Endothelial cell of umbilical vein (primary cell): ENCODE data around the gene AHCY. TPM values are rescaled to one million over a fixed set of nuclear protein-coding genes. Genes with fewer than 3 reads are reported as not detected.

ENCODE experiments used
- BruUV-seq: library from RNA; stranded (reverse); fragments of 400-500 nt; replicated peaks from 2 replicates; lab custom pipeline; 2021; lab: Mats Ljungman, UMichigan
- CTCF ChIA-PET: fragments of 300-600, 350-600 bp; sonication (Branson Sonifier 250); formaldehyde crosslinking; loops from one replicate; lab custom pipeline; 2021; ENCODE audit warnings: antibody characterized with exemption, inconsistent platforms; lab: Charles Lee
- POLR2A ChIA-PET: fragments of 300-600, 350-600 bp; sonication (Branson Sonifier 250); formaldehyde crosslinking; loops from one replicate; lab custom pipeline; 2021; ENCODE audit warnings: antibody characterized with exemption, inconsistent platforms; lab: Charles Lee
- DNase-seq: peaks from one replicate; pipeline ENCODE4 v3.0.0-alpha.2; 2011; ENCODE audit warnings: low read depth, low spot score
- FAIRE-seq: peaks from 2 replicates; lab custom pipeline; 2011; peaks lifted over from hg19 to GRCh38; lab: Jason Lieb, UNC
- H2AFZ ChIP-seq: 2 replicates; pipeline ENCODE4 v1.6.0; 2012; ENCODE audit warnings: low read depth, low read length, control low read depth, inconsistent platforms
- H3K27ac ChIP-seq: 2 replicates; pipeline ENCODE4 v1.5.1; 2011; ENCODE audit warnings: low read depth, mild to moderate bottlenecking, control low read depth, low read length, moderate library complexity; ENCODE audit not compliant: insufficient read depth
- H3K27me3 ChIP-seq, 2 experiments: 2 replicates each; pipeline versions ENCODE4 v1.6.0 to v1.6.1; 2011; ENCODE audit warnings: low read length in 2 of 2, mixed read lengths in 1 of 2; ENCODE audit not compliant: control insufficient read depth in 2 of 2, insufficient read depth in 2 of 2
- H3K36me3 ChIP-seq, 2 experiments: 2 replicates in 1 of 2; 3 replicates in 1 of 2; pipeline ENCODE4 v1.5.1; 2011; ENCODE audit warnings: low read length in 2 of 2, mild to moderate bottlenecking in 1 of 2, moderate library complexity in 1 of 2; ENCODE audit not compliant: control insufficient read depth in 2 of 2, insufficient read depth in 2 of 2; ENCODE audit errors: extremely low read depth in 1 of 2
- H3K4me1 ChIP-seq: 3 replicates; pipeline ENCODE4 v1.5.1; 2011; ENCODE audit warnings: mild to moderate bottlenecking, low read length; ENCODE audit not compliant: control insufficient read depth, insufficient read depth; ENCODE audit errors: extremely low read depth
- H3K4me2 ChIP-seq: 2 replicates; pipeline ENCODE4 v1.6.1; 2011; ENCODE audit warnings: low read length, control low read depth, mixed read lengths; ENCODE audit not compliant: insufficient read depth
- H3K4me3 ChIP-seq, 3 experiments: fragments of 200-600 bp in 1 of 3; sonication (generic), shearing (Covaris generic) in 1 of 3; replicated peaks in 1 of 3; 2 replicates each; pipeline ENCODE4 v1.5.1; 2011 to 2016; ENCODE audit warnings: control low read depth in 3 of 3, low read length in 3 of 3, mild to moderate bottlenecking in 2 of 3, inconsistent platforms in 1 of 3, low read depth in 1 of 3, moderate library complexity in 1 of 3; ENCODE audit not compliant: insufficient read depth in 1 of 3
- H3K79me2 ChIP-seq: 2 replicates; pipeline ENCODE4 v1.6.0; 2012; ENCODE audit warnings: low read length, inconsistent platforms; ENCODE audit not compliant: control insufficient read depth, insufficient read depth
- H3K9ac ChIP-seq: replicated peaks from 2 replicates; pipeline ENCODE3; 2011; ENCODE audit warnings: low read length, control low read depth; ENCODE audit not compliant: insufficient read depth; ENCODE audit errors: extremely low read depth
- H3K9me1 ChIP-seq: replicated peaks from 3 replicates; pipeline ENCODE4 v1.6.0; 2011; ENCODE audit warnings: mild to moderate bottlenecking, low read length; ENCODE audit not compliant: control insufficient read depth, insufficient read depth; ENCODE audit errors: extremely low read depth
- H3K9me3 ChIP-seq: replicated peaks from 2 replicates; pipeline ENCODE4 v1.5.1; 2012; ENCODE audit warnings: low read length, inconsistent platforms; ENCODE audit not compliant: control insufficient read depth, insufficient read depth
- H4K20me1 ChIP-seq: replicated peaks from 2 replicates; pipeline ENCODE3; 2011; ENCODE audit warnings: mild to moderate bottlenecking, low read length; ENCODE audit not compliant: control insufficient read depth, insufficient read depth; ENCODE audit errors: extremely low read depth
- CTCF ChIP-seq, 2 donors: IDR thresholded peaks; 1 replicate in 1 of 2; 2 replicates in 1 of 2; pipeline ENCODE4 v1.5.1; 2011; ENCODE audit warnings: low read length in 2 of 2, mild to moderate bottlenecking in 2 of 2, moderate library complexity in 2 of 2, control low read depth in 1 of 2, inconsistent platforms in 1 of 2, low read depth in 1 of 2; ENCODE audit not compliant: insufficient read depth in 1 of 2; ENCODE audit errors: extremely low read depth in 1 of 2
- EZH2 ChIP-seq: IDR thresholded peaks from 2 replicates; pipeline ENCODE4 v1.6.1; 2012; ENCODE audit warnings: borderline replicate concordance, low read depth, mild to moderate bottlenecking, moderate library complexity, low read length, inconsistent platforms; ENCODE audit not compliant: severe bottlenecking
- FOS ChIP-seq: IDR thresholded peaks from 2 replicates; pipeline ENCODE4 v1.6.1; 2011; ENCODE audit warnings: mild to moderate bottlenecking, low read length, moderate library complexity, borderline replicate concordance; ENCODE audit not compliant: insufficient read depth
- GATA2 ChIP-seq: IDR thresholded peaks from 2 replicates; pipeline ENCODE4 v1.7.0; 2011; ENCODE audit warnings: low read depth, mild to moderate bottlenecking, moderate library complexity, mixed read lengths, low read length; ENCODE audit not compliant: insufficient read length, insufficient read depth
- JUN ChIP-seq: IDR thresholded peaks from 2 replicates; pipeline ENCODE4 v1.6.1; 2011; ENCODE audit warnings: borderline replicate concordance, low read depth; ENCODE audit not compliant: insufficient read length, insufficient read depth
- MAX ChIP-seq: IDR thresholded peaks from 2 replicates; pipeline ENCODE4 v1.6.1; 2011; ENCODE audit not compliant: insufficient read depth, insufficient read length
- MYC ChIP-seq: IDR thresholded peaks from one replicate; pipeline ENCODE4 v1.6.1; 2011; ENCODE audit warnings: mild to moderate bottlenecking, low read depth, low read length
- POLR2A ChIP-seq: IDR thresholded peaks from 2 replicates; pipeline ENCODE4 v1.6.1; 2012; ENCODE audit warnings: low read depth, mild to moderate bottlenecking, control low read depth, low read length
- POLR2AphosphoS5 ChIP-seq: IDR thresholded peaks from 2 replicates; pipeline ENCODE4 v1.6.1; 2012; ENCODE audit warnings: low read depth, mild to moderate bottlenecking, control low read depth, low read length, moderate library complexity; ENCODE audit not compliant: insufficient read depth
- dilution Hi-C: fragments of 300-500 bp; cut with MboI; formaldehyde crosslinking; loops from one replicate; pipeline ENCODE4 v1.15.0; 2019; ENCODE audit warnings: low sequenced_read_pairs; ENCODE audit not compliant: extremely low pct_ligation_motif_present
- intact Hi-C: fragments of 100-400 bp; cut with micrococcal nuclease; formaldehyde crosslinking; loops from one replicate; pipeline ENCODE4 v1.10.0; 2022
- polyA plus RNA-seq, 4 experiments: library from polyadenylated mRNA; depleted of rRNA in 3 of 4; stranded (reverse) in 3 of 4; unstranded in 1 of 4; fragments of >200 nt; gene quantifications; 2 replicates each; pipeline versions ENCODE4 v1.2.1 to v1.2.3, GENCODE V29; 2011 to 2012; ENCODE audit warnings: missing spikeins in 1 of 4
- total RNA-seq: library from RNA; stranded (reverse); gene quantifications from 2 replicates; pipeline ENCODE4 v1.2.3, GENCODE V29; 2021

Gene AHCY
- total and polyA plus RNA-seq, 2 donors (not counting 3 experiments of a cell fraction or from before 2014, with no cell fraction given), result 94.7 to 168 TPM

GRCh38 chr20:34309691-34310090 is 6.5 kb upstream of the AHCY start:
- POLR2A ChIA-PET, result no interaction called here

GRCh38 chr20:34305333-34306230 is 2.4 kb upstream of the AHCY start:
- H4K20me1 ChIP-seq, result no peaks in the 10 kb centered on the region
- CTCF ChIA-PET, result no interaction called here
- dilution Hi-C loops (no loop called here), intact Hi-C loops (no loop called here)
- H3K79me2 ChIP-seq, result peaks cover 22% of the 10 kb centered on the region
- no peaks in the 10 kb centered on the region for H3K27me3 ChIP-seq
- H3K9me1 ChIP-seq, result no peaks in the 10 kb centered on the region
- H3K27ac ChIP-seq, result no peak overlapping the region
- H2AFZ ChIP-seq, result no peak overlapping the region
- DNase-seq, result no peak
- TF ChIP-seq MAX, result no peak
- no peak for TF ChIP-seq MYC
- TF ChIP-seq CTCF (IDR thresholded peaks at IDR 0.05; ENCODE audit: extremely low read depth in 1 of 2, insufficient read depth in 1 of 2, low read depth in 1 of 2, low read length in 2 of 2), result no peak
- no peak for TF ChIP-seq POLR2A
- no peak for TF ChIP-seq FOS
- TF ChIP-seq JUN, result no peak
- TF ChIP-seq POLR2AphosphoS5, result no peak
- TF ChIP-seq GATA2, result no peak
- TF ChIP-seq EZH2, result no peak
- BruUV-seq, result no TSS peak
- no peak overlapping the region for H3K4me2 ChIP-seq
- H3K4me3 ChIP-seq, result no peak overlapping the region
- H3K9ac ChIP-seq, result no peak overlapping the region
- H3K4me1 ChIP-seq, result peaks cover 8% of the 10 kb centered on the region
- H3K36me3 ChIP-seq, result no peaks in the 10 kb centered on the region
- POLR2A ChIA-PET, result interaction anchor here (0.7 kb wide), 1 partner anchor 156 kb away, joined by 6 read pairs; no protein-coding TSS in a partner anchor
- no peaks in the 10 kb centered on the region for H3K9me3 ChIP-seq
- FAIRE-seq, result no peak

More at GRCh38 chr20:34309691-34310090, 6.5 kb upstream of the AHCY start:
- H3K4me1 ChIP-seq, result peaks cover 9% of the 10 kb centered on the region
- no peaks in the 10 kb centered on the region for H3K36me3 ChIP-seq
- H2AFZ ChIP-seq, result no peak overlapping the region
- no TSS peak for BruUV-seq
- no peak overlapping the region for H3K4me3 ChIP-seq
- H3K27ac ChIP-seq, result no peak overlapping the region
- H3K9me3 ChIP-seq, result no peaks in the 10 kb centered on the region
- intact Hi-C loops, result loop anchor here (5.0 kb wide), 2 partner anchors 103 to 458 kb away; no protein-coding TSS in a partner anchor
- H3K9ac ChIP-seq, result no peak overlapping the region
- CTCF ChIA-PET, result interaction anchor here (1.4 to 5.6 kb wide), 3 partner anchors 213 to 460 kb away, joined by 3 to 107 read pairs (median 4); no protein-coding TSS in a partner anchor
- no peaks in the 10 kb centered on the region for H4K20me1 ChIP-seq
- no peaks in the 10 kb centered on the region for H3K9me1 ChIP-seq
- H3K4me2 ChIP-seq, result no peak overlapping the region
- no peak for DNase-seq
- H3K27me3 ChIP-seq, result no peaks in the 10 kb centered on the region
- dilution Hi-C loops, result no loop called here
- TF ChIP-seq FOS (no peak), POLR2A (no peak), MAX (no peak), POLR2AphosphoS5 (no peak)
- FAIRE-seq, result no peak
- no peaks in the 10 kb centered on the region for H3K79me2 ChIP-seq
